HG02943 (cell line): Measurements from ENCODE around the gene PPP1R14B.

Experiments
- ATAC-seq: cut with Tn5 transposase; IDR thresholded peaks from one replicate; pipeline ENCODE4 v1.9.1; 2021; ENCODE audit warnings: mild to moderate bottlenecking, low read depth, moderate library complexity; ENCODE audit not compliant: unreplicated experiment

Gene PPP1R14B

GRCh38 chr11:64283092-64283491 is 36.3 kb upstream of the PPP1R14B start:
- no peak for ATAC-seq

GRCh38 chr11:64281957-64282770 is 35.4 kb upstream of the PPP1R14B start:
- ATAC-seq = no peak

GRCh38 chr11:64278576-64279190 is 31.9 kb upstream of the PPP1R14B start:
- no peak for ATAC-seq

GRCh38 chr11:64276653-64277431 is 30.1 kb upstream of the PPP1R14B start:
- no peak for ATAC-seq

- no peak for ATAC-seq
Measured at GRCh38 chr11:64275841-64276240, 29.1 kb upstream of the PPP1R14B start.

- no peak for ATAC-seq
Measured at GRCh38 chr11:64275031-64275800, 28.5 kb upstream of the PPP1R14B start.

GRCh38 chr11:64269540-64270220 is 22.9 kb upstream of the PPP1R14B start:
- ATAC-seq = peak; percentile 62

GRCh38 chr11:64268893-64269539 is 22.3 kb upstream of the PPP1R14B start:
- ATAC-seq = peak; percentile 5

- ATAC-seq = no peak
Measured at GRCh38 chr11:64268025-64268892, 21.5 kb upstream of the PPP1R14B start.

GRCh38 chr11:64267207-64267945 is 20.6 kb upstream of the PPP1R14B start:
- ATAC-seq = no peak

GRCh38 chr11:64266339-64266738 is 19.6 kb upstream of the PPP1R14B start:
- no peak for ATAC-seq

GRCh38 chr11:64265176-64266160 is 18.7 kb upstream of the PPP1R14B start:
- ATAC-seq = no peak

- no peak for ATAC-seq
Measured at GRCh38 chr11:64264371-64264852, 17.7 kb upstream of the PPP1R14B start.

- no peak for ATAC-seq
Measured at GRCh38 chr11:64263947-64264317, 17.2 kb upstream of the PPP1R14B start.

GRCh38 chr11:64263021-64263946 is 16.5 kb upstream of the PPP1R14B start:
- ATAC-seq = no peak
